HG03108 (cell line): ENCODE data around the gene HMG20B.
A peak's percentile ranks its signal among the peaks of the same experiment; 100 is the strongest.
"Not testable (repeated sequence)": the region's sequence is repeated elsewhere in the genome, so short reads cannot be mapped to it uniquely, and the experiment has no call there.

ENCODE experiments used
- ATAC-seq: cut with Tn5 transposase; IDR thresholded peaks from one replicate; pipeline ENCODE4 v1.9.1; 2021; ENCODE audit warnings: moderate library complexity; ENCODE audit not compliant: unreplicated experiment

The HMG20B gene

GRCh38 chr19:3555653-3556422 lies 16.9 kb upstream of the HMG20B start:
- ATAC-seq, result no peak

GRCh38 chr19:3556423-3556977 lies 16.2 kb upstream of the HMG20B start:
- no peak for ATAC-seq

GRCh38 chr19:3556978-3557460 lies 15.7 kb upstream of the HMG20B start:
- ATAC-seq, result peak; percentile 16

GRCh38 chr19:3557461-3558248 lies 15.1 kb upstream of the HMG20B start, which contains the start of gene MFSD12:
MFSD12 (minus strand) TSS chr19:3557586; CDS start chr19:3557403, 183 bp downstream.
- peak; percentile 76 for ATAC-seq

GRCh38 chr19:3563709-3564524 lies 8.8 kb upstream of the HMG20B start:
- ATAC-seq, result no peak

GRCh38 chr19:3565139-3565538 lies 7.6 kb upstream of the HMG20B start:
- no peak for ATAC-seq

GRCh38 chr19:3570042-3570441 lies 2.7 kb upstream of the HMG20B start:
- not testable (repeated sequence) for ATAC-seq

- no peak for ATAC-seq
These were observed 2.1 kb upstream of the HMG20B start for GRCh38 chr19:3570606-3571011.

GRCh38 chr19:3572132-3572854 lies 451 bp upstream of the HMG20B start:
- peak; percentile 93 for ATAC-seq

- ATAC-seq, result no peak
These were observed 566 bp downstream of the HMG20B start for GRCh38 chr19:3573162-3573857.

- ATAC-seq, result no peak
These were observed 1.3 kb downstream of the HMG20B start for GRCh38 chr19:3573858-3574637.

GRCh38 chr19:3575260-3575741 lies 2.6 kb downstream of the HMG20B start:
- no peak for ATAC-seq

GRCh38 chr19:3575949-3576673 lies 3.4 kb downstream of the HMG20B start:
- ATAC-seq, result no peak

- ATAC-seq, result no peak
These were observed 4.1 kb downstream of the HMG20B start for GRCh38 chr19:3576696-3577443.

GRCh38 chr19:3577723-3578344 lies 5.1 kb downstream of the HMG20B start:
- no peak for ATAC-seq

- ATAC-seq, result no peak
These were observed 5.6 kb downstream of the HMG20B start for GRCh38 chr19:3578390-3578789.
